ENCODE data around the gene ANKRD18B.
"Not testable (repeated sequence)": the region's sequence is repeated elsewhere in the genome, so short reads cannot be mapped to it uniquely, and the experiment has no call there.

Gene ANKRD18B

DNA sequence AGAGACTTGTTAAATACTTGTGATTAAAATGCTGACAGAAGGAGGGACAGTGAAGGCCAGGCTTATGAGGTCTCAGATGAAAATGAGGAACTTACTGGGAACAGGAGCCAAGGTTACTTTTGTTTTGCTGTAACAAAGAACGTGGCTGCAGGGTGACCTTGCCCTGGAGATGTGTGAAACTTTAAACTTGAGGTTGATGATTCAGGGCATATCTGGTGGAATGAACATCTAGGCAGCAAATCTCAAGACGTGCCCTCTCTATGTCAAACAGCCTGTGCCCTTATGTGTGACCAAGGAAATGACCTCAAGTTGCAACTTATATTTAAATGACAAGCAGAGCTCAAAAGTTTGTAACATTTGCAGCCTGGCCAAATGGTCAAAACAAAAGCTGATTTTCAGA, 58.6 kb downstream of the ANKRD18B start:
- H4K20me1 ChIP-seq (ENCODE audit: insufficient read depth, low read length); H3K36me3 ChIP-seq (ENCODE audit: insufficient read depth, low read length); H3K4me1 ChIP-seq (ENCODE audit: insufficient read depth, low read length); H3K4me3 ChIP-seq (ENCODE audit: low read depth in 1 of 2, low read length in 2 of 2); ATAC-seq (ENCODE audit: insufficient read depth, low read depth); H3K9ac ChIP-seq (ENCODE audit: low read depth, low read length); DNase-seq; H3K79me2 ChIP-seq (ENCODE audit: insufficient read depth, low read length); H3K4me2 ChIP-seq (ENCODE audit: insufficient read depth, low read length); H3K9me3 ChIP-seq (ENCODE audit: insufficient read depth, low read length, severe bottlenecking); H3K27ac ChIP-seq (ENCODE audit: low read length); H2AFZ ChIP-seq (ENCODE audit: low read depth, low read length); H3K27me3 ChIP-seq (ENCODE audit: insufficient read depth, low read length, poor library complexity): not testable (repeated sequence)

DNA sequence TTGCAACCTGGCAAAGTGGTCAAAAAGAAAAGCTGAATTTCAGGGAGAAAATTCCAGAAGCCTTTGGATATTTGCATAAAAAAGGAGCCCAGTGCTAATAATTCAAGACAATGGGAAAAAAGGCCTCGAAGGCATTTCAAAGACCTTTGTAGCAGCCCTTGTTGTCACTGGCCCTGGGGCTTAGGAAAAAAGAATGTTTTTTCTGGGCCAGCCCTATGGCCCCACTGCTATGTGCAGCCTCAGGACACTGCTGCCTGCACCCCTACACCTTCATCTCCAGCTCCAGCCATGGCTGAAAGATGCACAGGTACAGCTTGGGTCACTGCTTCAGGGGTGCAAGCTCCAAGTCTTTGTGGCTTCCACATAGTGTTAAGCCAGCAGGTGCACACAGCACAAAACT, 62.1 kb downstream of the ANKRD18B start:
- H3K4me1 ChIP-seq (ENCODE audit: insufficient read depth, low read length); H3K4me2 ChIP-seq (ENCODE audit: insufficient read depth, low read length); H2AFZ ChIP-seq (ENCODE audit: low read depth, low read length); H3K27ac ChIP-seq (ENCODE audit: low read length); H3K27me3 ChIP-seq (ENCODE audit: insufficient read depth, low read length, poor library complexity); H3K79me2 ChIP-seq (ENCODE audit: insufficient read depth, low read length); H3K4me3 ChIP-seq (ENCODE audit: low read depth in 1 of 2, low read length in 2 of 2); H4K20me1 ChIP-seq (ENCODE audit: insufficient read depth, low read length); DNase-seq; H3K9ac ChIP-seq (ENCODE audit: low read depth, low read length); H3K9me3 ChIP-seq (ENCODE audit: insufficient read depth, low read length, severe bottlenecking); H3K36me3 ChIP-seq (ENCODE audit: insufficient read depth, low read length); ATAC-seq (ENCODE audit: insufficient read depth, low read depth): not testable (repeated sequence)

DNA sequence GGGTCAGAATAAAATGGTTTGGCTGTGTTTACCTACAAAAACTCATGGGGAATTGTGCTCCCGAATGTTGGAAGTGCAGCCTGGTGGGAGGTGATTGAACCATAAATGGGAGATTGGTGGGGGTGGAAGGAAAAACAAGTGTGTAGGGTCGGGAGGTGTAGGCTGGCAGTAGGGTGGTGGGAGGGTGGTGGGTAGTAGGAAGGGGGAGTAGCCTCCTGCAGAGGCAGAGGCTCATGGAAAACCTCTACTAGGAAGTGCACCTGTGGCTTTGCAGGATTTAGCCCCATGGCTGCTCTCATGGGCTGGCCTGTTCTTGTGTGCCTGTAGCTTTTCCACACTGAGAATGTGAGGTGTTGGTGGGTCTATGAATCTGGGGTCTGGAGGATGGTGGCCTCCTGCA, 63.7 kb downstream of the ANKRD18B start:
- H3K36me3 ChIP-seq (ENCODE audit: insufficient read depth, low read length); DNase-seq; H2AFZ ChIP-seq (ENCODE audit: low read depth, low read length); H3K9ac ChIP-seq (ENCODE audit: low read depth, low read length); H4K20me1 ChIP-seq (ENCODE audit: insufficient read depth, low read length); ATAC-seq (ENCODE audit: insufficient read depth, low read depth); H3K27ac ChIP-seq (ENCODE audit: low read length); H3K27me3 ChIP-seq (ENCODE audit: insufficient read depth, low read length, poor library complexity); H3K79me2 ChIP-seq (ENCODE audit: insufficient read depth, low read length); H3K9me3 ChIP-seq (ENCODE audit: insufficient read depth, low read length, severe bottlenecking); H3K4me3 ChIP-seq (ENCODE audit: low read depth in 1 of 2, low read length in 2 of 2); H3K4me1 ChIP-seq (ENCODE audit: insufficient read depth, low read length); H3K4me2 ChIP-seq (ENCODE audit: insufficient read depth, low read length): not testable (repeated sequence)

DNA sequence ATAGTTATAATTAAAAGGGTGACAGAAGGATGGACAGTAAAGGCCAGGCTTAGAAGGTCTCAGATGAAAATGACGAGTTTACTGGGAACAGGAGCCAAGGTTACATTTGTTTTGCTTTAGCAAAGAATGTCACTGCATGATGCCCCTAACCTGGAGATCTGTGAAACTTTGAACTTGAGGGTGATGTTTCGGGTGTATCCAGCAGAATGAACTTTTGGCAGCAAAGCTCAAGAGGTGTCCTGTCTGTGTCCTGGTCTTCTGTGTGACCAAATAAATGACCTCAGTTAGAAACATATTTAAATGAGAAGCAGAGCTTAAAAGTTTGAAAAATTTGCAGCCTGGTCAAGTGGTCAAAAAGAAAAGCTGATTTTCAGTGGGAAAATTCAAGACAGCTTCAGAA, 64.8 kb downstream of the ANKRD18B start:
- H3K9ac ChIP-seq (ENCODE audit: low read depth, low read length); ATAC-seq (ENCODE audit: insufficient read depth, low read depth); H3K4me1 ChIP-seq (ENCODE audit: insufficient read depth, low read length): not testable (repeated sequence)

DNA sequence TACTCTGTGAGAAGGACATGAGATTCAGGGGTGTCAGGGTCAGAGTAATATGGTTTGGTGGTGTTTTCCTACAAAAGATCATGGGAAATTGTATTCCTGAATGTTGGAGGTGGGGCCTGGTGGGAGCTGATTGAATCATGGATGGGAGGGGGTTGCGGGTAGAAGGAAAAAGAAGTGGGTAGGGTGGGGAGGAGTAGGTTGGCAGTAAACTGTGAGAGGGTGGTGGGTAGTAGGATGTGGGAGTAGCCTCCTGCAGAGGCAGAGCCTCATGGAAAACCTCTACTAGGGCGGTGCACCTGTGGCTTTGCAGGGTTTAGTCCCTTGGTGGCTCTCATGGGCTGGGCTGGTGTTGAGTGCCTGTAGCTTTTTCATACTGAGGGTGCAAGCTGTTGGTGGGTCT, 66.8 kb downstream of the ANKRD18B start:
- ATAC-seq (ENCODE audit: insufficient read depth, low read depth); H4K20me1 ChIP-seq (ENCODE audit: insufficient read depth, low read length); H2AFZ ChIP-seq (ENCODE audit: low read depth, low read length); H3K9me3 ChIP-seq (ENCODE audit: insufficient read depth, low read length, severe bottlenecking); H3K27me3 ChIP-seq (ENCODE audit: insufficient read depth, low read length, poor library complexity); DNase-seq; H3K4me1 ChIP-seq (ENCODE audit: insufficient read depth, low read length); H3K36me3 ChIP-seq (ENCODE audit: insufficient read depth, low read length); H3K27ac ChIP-seq (ENCODE audit: low read length); H3K4me3 ChIP-seq (ENCODE audit: low read depth in 1 of 2, low read length in 2 of 2); H3K9ac ChIP-seq (ENCODE audit: low read depth, low read length); H3K79me2 ChIP-seq (ENCODE audit: insufficient read depth, low read length); H3K4me2 ChIP-seq (ENCODE audit: insufficient read depth, low read length): not testable (repeated sequence)

More for the DNA sequence above, 64.8 kb downstream of the ANKRD18B start:
- H3K36me3 ChIP-seq (ENCODE audit: insufficient read depth, low read length); H3K27me3 ChIP-seq (ENCODE audit: insufficient read depth, low read length, poor library complexity); H2AFZ ChIP-seq (ENCODE audit: low read depth, low read length); DNase-seq; H3K79me2 ChIP-seq (ENCODE audit: insufficient read depth, low read length); H3K4me2 ChIP-seq (ENCODE audit: insufficient read depth, low read length); H4K20me1 ChIP-seq (ENCODE audit: insufficient read depth, low read length); H3K9me3 ChIP-seq (ENCODE audit: insufficient read depth, low read length, severe bottlenecking); H3K4me3 ChIP-seq (ENCODE audit: low read depth in 1 of 2, low read length in 2 of 2); H3K27ac ChIP-seq (ENCODE audit: low read length): not testable (repeated sequence)

DNA sequence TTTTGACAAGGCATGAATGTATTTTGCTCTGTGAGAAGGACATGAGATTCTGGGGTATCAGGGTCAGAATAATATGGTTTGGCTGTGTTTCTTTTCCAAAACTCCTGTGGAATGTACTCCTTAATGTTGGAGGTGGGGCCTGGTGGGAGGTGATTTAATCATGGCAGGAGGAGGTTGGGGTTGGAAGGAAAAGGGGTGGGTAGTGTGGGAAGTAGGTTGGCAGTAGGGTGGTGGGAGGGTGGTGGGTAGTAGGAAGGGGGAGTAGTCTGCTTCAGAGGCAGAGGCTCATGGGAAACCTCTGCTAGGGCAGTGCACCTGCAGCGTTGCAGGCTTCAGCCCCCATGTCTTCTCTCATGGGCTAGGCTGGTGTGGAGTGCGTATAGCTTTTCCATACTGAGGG, 72.9 kb downstream of the ANKRD18B start:
- H3K27ac ChIP-seq (ENCODE audit: low read length): peak overlapping the region; percentile 32; the same call in 1 of the 2 replicates
- peak; percentile 59; the same call in 2 of the 3 replicates for ATAC-seq (ENCODE audit: insufficient read depth, low read depth)
- H2AFZ ChIP-seq (ENCODE audit: low read depth, low read length): not testable (repeated sequence)

DNA sequence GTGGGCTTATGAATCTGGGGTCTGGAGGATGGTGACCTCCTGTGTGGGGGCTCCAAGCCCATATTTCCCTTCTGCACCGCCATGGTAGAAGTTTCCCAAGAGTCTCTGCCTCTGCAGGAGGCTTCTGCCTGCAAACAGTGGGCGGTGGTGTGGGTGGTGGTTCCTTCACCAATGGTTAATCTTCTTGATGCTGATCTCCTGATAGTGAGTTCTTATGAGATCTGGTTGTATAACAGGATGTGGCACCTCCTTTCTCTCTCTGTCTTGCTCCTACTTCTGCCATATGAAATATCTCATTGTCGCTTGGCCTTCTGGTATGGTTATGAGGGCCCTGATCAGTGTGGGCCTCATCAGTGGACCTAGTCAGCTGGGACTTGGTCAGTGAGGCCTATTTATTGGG, 73.3 kb downstream of the ANKRD18B start:
- not testable (repeated sequence) for H3K27me3 ChIP-seq (ENCODE audit: insufficient read depth, low read length, poor library complexity); H3K4me3 ChIP-seq (ENCODE audit: low read depth in 1 of 2, low read length in 2 of 2); H4K20me1 ChIP-seq (ENCODE audit: insufficient read depth, low read length); H3K9ac ChIP-seq (ENCODE audit: low read depth, low read length); H2AFZ ChIP-seq (ENCODE audit: low read depth, low read length); H3K36me3 ChIP-seq (ENCODE audit: insufficient read depth, low read length); H3K79me2 ChIP-seq (ENCODE audit: insufficient read depth, low read length); H3K4me2 ChIP-seq (ENCODE audit: insufficient read depth, low read length); H3K9me3 ChIP-seq (ENCODE audit: insufficient read depth, low read length, severe bottlenecking)
- Histone ChIP-seq H3K4me1 (ENCODE audit: insufficient read depth, low read length) (peaks cover 17% of the 10 kb centered on the region), H3K27ac (ENCODE audit: low read length) (peak overlapping the region; percentile 32)
- ATAC-seq (ENCODE audit: insufficient read depth, low read depth) (peak; percentile 37; the same call in 1 of the 3 replicates), DNase-seq (peak; percentile 30)

More for the DNA sequence above, 72.9 kb downstream of the ANKRD18B start:
- not testable (repeated sequence) for H4K20me1 ChIP-seq (ENCODE audit: insufficient read depth, low read length); H3K27me3 ChIP-seq (ENCODE audit: insufficient read depth, low read length, poor library complexity); H3K4me2 ChIP-seq (ENCODE audit: insufficient read depth, low read length); DNase-seq; H3K36me3 ChIP-seq (ENCODE audit: insufficient read depth, low read length); H3K4me3 ChIP-seq (ENCODE audit: low read depth in 1 of 2, low read length in 2 of 2); H3K9me3 ChIP-seq (ENCODE audit: insufficient read depth, low read length, severe bottlenecking); H3K79me2 ChIP-seq (ENCODE audit: insufficient read depth, low read length); H3K9ac ChIP-seq (ENCODE audit: low read depth, low read length)
- peaks cover 17% of the 10 kb centered on the region for H3K4me1 ChIP-seq (ENCODE audit: insufficient read depth, low read length)

DNA sequence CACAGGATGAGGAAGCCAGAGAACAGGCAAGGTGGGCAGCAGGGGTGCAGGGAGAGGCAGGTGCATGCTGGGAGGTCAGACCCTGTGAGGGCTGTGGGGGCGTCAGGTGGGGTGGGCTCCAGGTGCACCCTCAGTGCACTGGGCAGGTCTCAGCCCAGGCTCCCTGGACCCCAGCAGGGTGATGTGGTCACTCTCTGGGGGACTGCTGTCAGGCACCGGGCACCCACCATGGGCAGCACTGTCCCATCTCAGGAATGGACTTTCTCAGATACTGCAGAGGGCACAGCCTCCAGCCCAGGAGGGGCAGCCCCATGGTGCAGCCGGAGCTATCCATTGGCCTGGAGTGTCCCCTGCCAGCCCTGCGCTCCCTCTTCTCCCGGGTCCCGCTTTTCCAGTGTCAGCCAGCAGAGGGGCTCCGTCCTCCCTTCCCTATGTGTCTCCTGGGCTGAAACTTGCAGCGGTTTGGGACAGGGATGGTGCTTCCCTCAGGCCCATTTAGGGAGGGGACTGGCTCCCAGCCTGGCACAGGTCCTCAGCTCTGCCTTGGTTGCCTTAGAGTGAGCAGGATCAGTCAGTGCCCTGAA, 74.8 kb downstream of the ANKRD18B start:
- not testable (repeated sequence) for H3K27ac ChIP-seq (ENCODE audit: low read length); H3K4me2 ChIP-seq (ENCODE audit: insufficient read depth, low read length); H4K20me1 ChIP-seq (ENCODE audit: insufficient read depth, low read length); H3K27me3 ChIP-seq (ENCODE audit: insufficient read depth, low read length, poor library complexity); H2AFZ ChIP-seq (ENCODE audit: low read depth, low read length); H3K36me3 ChIP-seq (ENCODE audit: insufficient read depth, low read length); H3K79me2 ChIP-seq (ENCODE audit: insufficient read depth, low read length); DNase-seq; H3K9me3 ChIP-seq (ENCODE audit: insufficient read depth, low read length, severe bottlenecking); H3K4me3 ChIP-seq (ENCODE audit: low read depth in 1 of 2, low read length in 2 of 2); H3K9ac ChIP-seq (ENCODE audit: low read depth, low read length); ATAC-seq (ENCODE audit: insufficient read depth, low read depth)
- H3K4me1 ChIP-seq (ENCODE audit: insufficient read depth, low read length): peaks cover 17% of the 10 kb centered on the region
